ENCODE measurements around the gene ELP1. TPM values are rescaled to one million over a fixed set of nuclear protein-coding genes. Genes with fewer than 3 reads are reported as not detected.
"Not testable (repeated sequence)": the region's sequence is repeated elsewhere in the genome, so short reads cannot be mapped to it uniquely, and the experiment has no call there.

The ELP1 gene
- total RNA-seq, 1 donor from 2014 or later, result 20.7 TPM

- no peaks in the 10 kb centered on the region for H3K4me1 Mint-ChIP-seq (ENCODE audit: low read depth, unreplicated experiment)
Observed at GRCh38 chr9:108844391-108844790, 89.5 kb downstream of the ELP1 start.

GRCh38 chr9:108842610-108843295 lies 91.2 kb downstream of the ELP1 start:
- DNase-seq (ENCODE audit: low read depth) (no peak), FAIRE-seq (no peak)
- no peaks in the 10 kb centered on the region for H3K27me3 Mint-ChIP-seq (ENCODE audit: low read depth, unreplicated experiment)
- H3K36me3 Mint-ChIP-seq (ENCODE audit: low read depth, unreplicated experiment), result no peaks in the 10 kb centered on the region
- Histone ChIP-seq H4K20me1 (ENCODE audit: insufficient read depth, low read length) (no peaks in the 10 kb centered on the region), H3K27ac (ENCODE audit: low read depth, low read length) (no peak overlapping the region), H3K4me1 (ENCODE audit: insufficient read depth, low read length) (no peaks in the 10 kb centered on the region), H3K9me3 (ENCODE audit: insufficient read depth, low read depth, low read length) (no peaks in the 10 kb centered on the region), H3K79me2 (ENCODE audit: insufficient read depth, low read length) (no peaks in the 10 kb centered on the region), H2AFZ (ENCODE audit: low read depth, low read length) (no peak overlapping the region), H3K9ac (ENCODE audit: low read length) (no peak overlapping the region), H3K4me2 (ENCODE audit: low read length) (no peak overlapping the region), H3K4me3 (ENCODE audit: insufficient read depth, low read depth, low read length) (no peak overlapping the region), H3K36me3 (ENCODE audit: insufficient read depth, low read length) (no peaks in the 10 kb centered on the region), H3K27me3 (ENCODE audit: insufficient read depth, low read length) (no peaks in the 10 kb centered on the region)
- TF ChIP-seq CTCF (IDR thresholded peaks at IDR 0.05; ENCODE audit: insufficient read depth, low read depth, low read length) (no peak), EZH2 (IDR thresholded peaks at IDR 0.05; ENCODE audit: insufficient read depth, low read length) (no peak)
- no peaks in the 10 kb centered on the region for H3K4me1 Mint-ChIP-seq (ENCODE audit: low read depth, unreplicated experiment)
- H3K4me3 Mint-ChIP-seq (ENCODE audit: unreplicated experiment), result no peak overlapping the region
- H3K27ac Mint-ChIP-seq (ENCODE audit: unreplicated experiment), result no peak overlapping the region
- H3K9me3 Mint-ChIP-seq (ENCODE audit: unreplicated experiment), result no peaks in the 10 kb centered on the region

More at GRCh38 chr9:108844391-108844790, 89.5 kb downstream of the ELP1 start:
- no peaks in the 10 kb centered on the region for H3K9me3 ChIP-seq (ENCODE audit: insufficient read depth, low read depth, low read length)
- no peaks in the 10 kb centered on the region for H4K20me1 ChIP-seq (ENCODE audit: insufficient read depth, low read length)
- no peak for DNase-seq (ENCODE audit: low read depth)
- no peaks in the 10 kb centered on the region for H3K36me3 Mint-ChIP-seq (ENCODE audit: low read depth, unreplicated experiment)
- H3K9ac ChIP-seq (ENCODE audit: low read length), result no peak overlapping the region
- FAIRE-seq, result no peak
- H3K27me3 Mint-ChIP-seq (ENCODE audit: low read depth, unreplicated experiment), result no peaks in the 10 kb centered on the region
- no peaks in the 10 kb centered on the region for H3K27me3 ChIP-seq (ENCODE audit: insufficient read depth, low read length)
- no peak overlapping the region for H3K4me2 ChIP-seq (ENCODE audit: low read length)
- H3K4me1 ChIP-seq (ENCODE audit: insufficient read depth, low read length), result no peaks in the 10 kb centered on the region
- no peak overlapping the region for H3K4me3 ChIP-seq (ENCODE audit: insufficient read depth, low read depth, low read length)
- H3K27ac Mint-ChIP-seq (ENCODE audit: unreplicated experiment), result no peak overlapping the region
- TF ChIP-seq CTCF (IDR thresholded peaks at IDR 0.05; ENCODE audit: insufficient read depth, low read depth, low read length) (no peak), EZH2 (IDR thresholded peaks at IDR 0.05; ENCODE audit: insufficient read depth, low read length) (no peak)
- H3K9me3 Mint-ChIP-seq (ENCODE audit: unreplicated experiment), result no peaks in the 10 kb centered on the region
- no peak overlapping the region for H2AFZ ChIP-seq (ENCODE audit: low read depth, low read length)
- no peak overlapping the region for H3K27ac ChIP-seq (ENCODE audit: low read depth, low read length)
- H3K79me2 ChIP-seq (ENCODE audit: insufficient read depth, low read length), result no peaks in the 10 kb centered on the region
- H3K4me3 Mint-ChIP-seq (ENCODE audit: unreplicated experiment), result no peak overlapping the region
- H3K36me3 ChIP-seq (ENCODE audit: insufficient read depth, low read length), result no peaks in the 10 kb centered on the region

GRCh38 chr9:108839561-108839960 lies 94.4 kb downstream of the ELP1 start:
- not testable (repeated sequence) for H3K4me3 ChIP-seq (ENCODE audit: insufficient read depth, low read depth, low read length); H3K4me1 Mint-ChIP-seq (ENCODE audit: low read depth, unreplicated experiment); H3K9me3 ChIP-seq (ENCODE audit: insufficient read depth, low read depth, low read length); H3K4me2 ChIP-seq (ENCODE audit: low read length); FAIRE-seq; DNase-seq (ENCODE audit: low read depth); H4K20me1 ChIP-seq (ENCODE audit: insufficient read depth, low read length); H3K9ac ChIP-seq (ENCODE audit: low read length); H3K36me3 Mint-ChIP-seq (ENCODE audit: low read depth, unreplicated experiment); H3K27ac ChIP-seq (ENCODE audit: low read depth, low read length); H3K27me3 ChIP-seq (ENCODE audit: insufficient read depth, low read length); H3K79me2 ChIP-seq (ENCODE audit: insufficient read depth, low read length); H2AFZ ChIP-seq (ENCODE audit: low read depth, low read length); H3K4me3 Mint-ChIP-seq (ENCODE audit: unreplicated experiment); H3K9me3 Mint-ChIP-seq (ENCODE audit: unreplicated experiment); H3K4me1 ChIP-seq (ENCODE audit: insufficient read depth, low read length); H3K36me3 ChIP-seq (ENCODE audit: insufficient read depth, low read length); H3K27ac Mint-ChIP-seq (ENCODE audit: unreplicated experiment); H3K27me3 Mint-ChIP-seq (ENCODE audit: low read depth, unreplicated experiment)
